ENCODE data around the gene OTOG. TPM values are rescaled to one million over a fixed set of nuclear protein-coding genes. Genes with fewer than 3 reads are reported as not detected.

The OTOG gene
- total RNA-seq, 1 experiment from 2014 or later: 0.35 TPM

- H3K27ac Mint-ChIP-seq: no peak overlapping the region; a peak in 1 of 7 replicates
- no CpG with 5 or more reads among the region's 12 CpGs for WGBS (ENCODE audit: extremely low coverage, insufficient read length, low lambda C conversion rate)
- peaks cover 7% of the 10 kb centered on the region; the same call in 1 of the 2 replicates for H3K4me1 ChIP-seq (ENCODE audit: insufficient read depth, low read length)
Observed at GRCh38 chr11:17650127-17650911, 103.3 kb downstream of the OTOG start.

More at GRCh38 chr11:17650127-17650911, 103.3 kb downstream of the OTOG start:
- Histone ChIP-seq H3K18ac (ENCODE audit: insufficient read length, low read depth, low read length) (no peak overlapping the region), H2AFZ (ENCODE audit: low read length) (no peak overlapping the region), H3K79me1 (ENCODE audit: insufficient read depth, low read depth, low read length, poor library complexity, severe bottlenecking) (no peaks in the 10 kb centered on the region), H3K23ac (ENCODE audit: insufficient read length, low read depth, low read length) (no peak overlapping the region), H3T11ph (ENCODE audit: low read length) (no peak overlapping the region), H2BK12ac (ENCODE audit: insufficient read length, low read depth, low read length) (no peak overlapping the region), H3K14ac (ENCODE audit: insufficient read depth, low read length) (no peak overlapping the region; the same call in 1 of the 2 replicates), H3K27me3 (ENCODE audit: insufficient read depth, low read length) (no peaks in the 10 kb centered on the region; the same call in 1 of the 2 replicates), H2BK20ac (ENCODE audit: low read depth, low read length, poor library complexity, severe bottlenecking) (no peak overlapping the region), H3K27ac (ENCODE audit: insufficient read length, low read depth, low read length) (no peak overlapping the region), H4K8ac (replicated peaks; ENCODE audit: insufficient read length, low read depth, low read length) (no peak overlapping the region), H2AK5ac (ENCODE audit: insufficient read length, low read length) (no peak overlapping the region), H4K91ac (ENCODE audit: insufficient read length, low read depth, low read length) (no peak overlapping the region), H3K79me2 (ENCODE audit: insufficient read depth, low read length) (no peaks in the 10 kb centered on the region), H3K9me3 (ENCODE audit: control insufficient read depth, low read depth, low read length) (no peaks in the 10 kb centered on the region), H2BK5ac (ENCODE audit: insufficient read length, low read length) (no peak overlapping the region), H3K56ac (ENCODE audit: insufficient read length, low read depth, low read length) (no peak overlapping the region), H3K4ac (ENCODE audit: low read depth, low read length) (no peak overlapping the region), H4K20me1 (ENCODE audit: control insufficient read depth, insufficient read depth, insufficient read length) (no peaks in the 10 kb centered on the region), H2BK15ac (ENCODE audit: low read depth, low read length) (no peak overlapping the region), H4K5ac (ENCODE audit: insufficient read length, low read depth, low read length) (no peak overlapping the region), H3K9ac (ENCODE audit: extremely low read depth, insufficient read length, low read length) (no peak overlapping the region), H3K23me2 (ENCODE audit: insufficient read length, low read depth, low read length, poor library complexity, severe bottlenecking) (no peaks in the 10 kb centered on the region), H3K4me2 (ENCODE audit: insufficient read depth, insufficient read length, low read length) (no peak overlapping the region), H2BK120ac (ENCODE audit: low read depth, low read length, poor library complexity, severe bottlenecking) (no peak overlapping the region)
- Mint-ChIP-seq H3K36me3 (ENCODE audit: insufficient read depth in 1 of 3, low read depth in 3 of 3) (peaks cover 0 to 1% (median 0%) of the 10 kb centered on the region in 3 experiments; a peak in 2 of 7 replicates), H3K4me3 (no peak overlapping the region), H3K9me3 (peaks cover 4 to 12% of the 10 kb centered on the region in 2 experiments), H3K4me1 (peaks cover 42 to 57% of the 10 kb centered on the region in 2 experiments), H3K27me3 (ENCODE audit: low read depth) (peaks cover 66% of the 10 kb centered on the region)
- no peak for DNase-seq
- no peak for TF ChIP-seq CTCF (conservative IDR thresholded peaks at IDR 0.05)
